OCI-LY1 (cell line): ENCODE measurements around the gene MXD4.
"Not testable (repeated sequence)": the region's sequence is repeated elsewhere in the genome, so short reads cannot be mapped to it uniquely, and the experiment has no call there.

Source experiments
- H2AFZ ChIP-seq: fragments of 200-600 bp; sonication (generic), shearing (Covaris generic); 2 replicates; pipeline ENCODE4 v1.6.0; 2014; ENCODE audit warnings: antibody characterized with exemption, mild to moderate bottlenecking, low read length
- H3F3A ChIP-seq: fragments of 200-600 bp; sonication (generic), shearing (Covaris generic); 2 replicates; pipeline ENCODE4 v1.6.0; 2014; ENCODE audit warnings: mild to moderate bottlenecking, antibody characterized with exemption, low read length, moderate library complexity; ENCODE audit not compliant: insufficient read depth
- H3K27ac ChIP-seq: fragments of 200-600 bp; sonication (generic); 2 replicates; pipeline ENCODE4 v1.5.1; 2014; ENCODE audit warnings: low read length, mixed run types, mild to moderate bottlenecking, low read depth; ENCODE audit not compliant: poor library complexity, severe bottlenecking
- H3K27me3 ChIP-seq: fragments of 200-600 bp; sonication (generic); 2 replicates; pipeline ENCODE4 v1.6.0; 2014; ENCODE audit warnings: antibody characterized with exemption, mild to moderate bottlenecking, low read length, moderate library complexity; ENCODE audit not compliant: insufficient read depth
- H3K36me3 ChIP-seq: fragments of 200-600 bp; sonication (generic); 2 replicates; pipeline ENCODE4 v1.6.1; 2014; ENCODE audit warnings: mild to moderate bottlenecking, antibody characterized with exemption, low read length, moderate library complexity, mixed read lengths; ENCODE audit not compliant: insufficient read depth
- H3K4me1 ChIP-seq: fragments of 200-600 bp; sonication (generic); 2 replicates; pipeline ENCODE4 v1.5.1; 2014; ENCODE audit warnings: mild to moderate bottlenecking, low read length, moderate library complexity; ENCODE audit not compliant: insufficient read depth, severe bottlenecking
- H3K4me2 ChIP-seq: fragments of 200-600 bp; sonication (generic), shearing (Covaris generic); 2 replicates; pipeline ENCODE4 v1.6.1; 2014; ENCODE audit warnings: low read length
- H3K4me3 ChIP-seq: fragments of 200-600 bp; sonication (generic); 2 replicates; pipeline ENCODE4 v1.5.1; 2014; ENCODE audit warnings: low read length, low read depth, mild to moderate bottlenecking, mixed read lengths; ENCODE audit not compliant: poor library complexity, severe bottlenecking
- H3K79me2 ChIP-seq: fragments of 200-600 bp; shearing (Covaris generic); 2 replicates; pipeline ENCODE4 v1.6.1; 2016; ENCODE audit warnings: mixed run types, low read length, mixed read lengths; ENCODE audit not compliant: insufficient read depth
- H3K9ac ChIP-seq: fragments of 200-600 bp; sonication (generic), shearing (Covaris generic); 2 replicates; pipeline ENCODE4 v1.6.1; 2014; ENCODE audit warnings: mild to moderate bottlenecking, low read length, mixed read lengths
- H3K9me2 ChIP-seq: fragments of 200-600 bp; sonication (generic), shearing (Covaris generic); 2 replicates; pipeline ENCODE4 v1.6.1; 2014; ENCODE audit warnings: low read depth, mild to moderate bottlenecking, low read length, mixed read lengths
- H3K9me3 ChIP-seq: fragments of 200-600 bp; shearing (Covaris generic); 2 replicates; pipeline ENCODE4 v1.6.1; 2014; ENCODE audit warnings: low read length, mixed read lengths
- H4K20me1 ChIP-seq: fragments of 200-600 bp; sonication (generic), shearing (Covaris generic); 2 replicates; pipeline ENCODE4 v1.6.0; 2016; ENCODE audit warnings: mild to moderate bottlenecking, low read length; ENCODE audit not compliant: insufficient read depth
- EZH2 ChIP-seq: fragments of 200-600 bp; sonication (generic), shearing (Covaris generic); IDR thresholded peaks from 2 replicates; pipeline ENCODE4 v1.8.0; 2017; ENCODE audit warnings: borderline replicate concordance, mixed run types, mild to moderate bottlenecking, antibody characterized with exemption, low read length, moderate library complexity, mixed read lengths
- TF ChIP-seq, protein P1 (sequence below): fragments of 200-600 bp; sonication (generic), shearing (Covaris generic); IDR thresholded peaks from 2 replicates; pipeline ENCODE4 v1.5.1; 2017; ENCODE audit warnings: mild to moderate bottlenecking, antibody characterized with exemption, low read length, moderate library complexity, mixed read lengths

MXD4 gene

GRCh38 chr4:2217726-2218125 lies 44.2 kb downstream of the MXD4 start:
- H3K9me3 ChIP-seq, result no peaks in the 10 kb centered on the region
- H3K4me3 ChIP-seq, result no peak overlapping the region

GRCh38 chr4:2212831-2213230 lies 49.1 kb downstream of the MXD4 start:
- no peak overlapping the region for H3K4me2 ChIP-seq

More at GRCh38 chr4:2217726-2218125, 44.2 kb downstream of the MXD4 start:
- no peaks in the 10 kb centered on the region for H3K79me2 ChIP-seq
- H4K20me1 ChIP-seq, result no peaks in the 10 kb centered on the region
- H3K27me3 ChIP-seq, result no peaks in the 10 kb centered on the region
- H3K36me3 ChIP-seq, result no peaks in the 10 kb centered on the region
- no peaks in the 10 kb centered on the region for H3K4me1 ChIP-seq
- H2AFZ ChIP-seq, result no peak overlapping the region
- H3K27ac ChIP-seq, result no peak overlapping the region
- H3K9ac ChIP-seq, result no peak overlapping the region
- H3F3A ChIP-seq, result no peaks in the 10 kb centered on the region
- H3K9me2 ChIP-seq, result no peaks in the 10 kb centered on the region
- no peak for TF ChIP-seq EZH2
- TF ChIP-seq, protein P1, sequence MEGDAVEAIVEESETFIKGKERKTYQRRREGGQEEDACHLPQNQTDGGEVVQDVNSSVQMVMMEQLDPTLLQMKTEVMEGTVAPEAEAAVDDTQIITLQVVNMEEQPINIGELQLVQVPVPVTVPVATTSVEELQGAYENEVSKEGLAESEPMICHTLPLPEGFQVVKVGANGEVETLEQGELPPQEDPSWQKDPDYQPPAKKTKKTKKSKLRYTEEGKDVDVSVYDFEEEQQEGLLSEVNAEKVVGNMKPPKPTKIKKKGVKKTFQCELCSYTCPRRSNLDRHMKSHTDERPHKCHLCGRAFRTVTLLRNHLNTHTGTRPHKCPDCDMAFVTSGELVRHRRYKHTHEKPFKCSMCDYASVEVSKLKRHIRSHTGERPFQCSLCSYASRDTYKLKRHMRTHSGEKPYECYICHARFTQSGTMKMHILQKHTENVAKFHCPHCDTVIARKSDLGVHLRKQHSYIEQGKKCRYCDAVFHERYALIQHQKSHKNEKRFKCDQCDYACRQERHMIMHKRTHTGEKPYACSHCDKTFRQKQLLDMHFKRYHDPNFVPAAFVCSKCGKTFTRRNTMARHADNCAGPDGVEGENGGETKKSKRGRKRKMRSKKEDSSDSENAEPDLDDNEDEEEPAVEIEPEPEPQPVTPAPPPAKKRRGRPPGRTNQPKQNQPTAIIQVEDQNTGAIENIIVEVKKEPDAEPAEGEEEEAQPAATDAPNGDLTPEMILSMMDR, result no peak
- H3K4me2 ChIP-seq, result no peak overlapping the region

GRCh38 chr4:2202789-2203188 lies 59.1 kb downstream of the MXD4 start:
- H3K27me3 ChIP-seq, H3K27ac ChIP-seq, H3K9me3 ChIP-seq, H3K79me2 ChIP-seq, H3K36me3 ChIP-seq, H3K9me2 ChIP-seq, H3K4me1 ChIP-seq, H3K4me2 ChIP-seq, H2AFZ ChIP-seq, H3F3A ChIP-seq, H3K9ac ChIP-seq, H3K4me3 ChIP-seq, H4K20me1 ChIP-seq: not testable (repeated sequence)

More at GRCh38 chr4:2212831-2213230, 49.1 kb downstream of the MXD4 start:
- no peaks in the 10 kb centered on the region for H4K20me1 ChIP-seq
- H3K9me2 ChIP-seq, result no peaks in the 10 kb centered on the region
- H3K27ac ChIP-seq, result no peak overlapping the region
- no peaks in the 10 kb centered on the region for H3K4me1 ChIP-seq
- no peaks in the 10 kb centered on the region for H3K36me3 ChIP-seq
- H3K9ac ChIP-seq, result no peak overlapping the region
- no peaks in the 10 kb centered on the region for H3F3A ChIP-seq
- no peaks in the 10 kb centered on the region for H3K9me3 ChIP-seq
- no peak overlapping the region for H3K4me3 ChIP-seq
- TF ChIP-seq, protein P1, result no peak
- TF ChIP-seq EZH2, result no peak
- H2AFZ ChIP-seq, result no peak overlapping the region
- H3K27me3 ChIP-seq, result no peaks in the 10 kb centered on the region
- H3K79me2 ChIP-seq, result no peaks in the 10 kb centered on the region
